ENCODE measurements around the gene KIAA1755.

DNA sequence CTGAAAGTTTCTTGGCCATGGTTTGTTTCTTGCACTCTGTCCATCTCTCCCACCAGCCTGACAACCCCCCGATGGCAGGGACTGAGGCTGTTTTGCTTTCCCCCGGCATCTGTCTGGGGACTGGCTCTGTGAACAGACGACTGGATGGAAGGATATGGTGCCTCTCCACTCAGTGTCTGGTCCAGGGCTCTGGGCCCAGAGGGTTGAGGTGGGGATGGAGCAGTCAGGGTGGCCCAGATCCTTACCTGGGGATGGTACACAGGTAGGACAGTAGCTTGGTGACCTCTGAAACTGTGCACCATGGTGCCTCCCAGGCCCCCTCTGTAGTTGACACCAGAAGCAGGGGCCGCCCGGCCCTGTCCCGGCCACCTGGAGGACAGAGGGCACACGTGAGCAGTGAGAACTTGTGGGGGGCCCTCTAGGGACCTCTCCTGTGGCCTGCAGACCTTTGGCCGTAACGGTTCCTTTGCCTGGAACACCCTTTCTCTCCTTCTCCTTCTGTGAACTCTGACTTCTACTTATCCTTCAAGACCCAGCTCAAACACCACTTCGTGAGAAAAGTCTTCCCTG is 29.5 kb downstream of the KIAA1755 start:
- no peak for TF ChIP-seq CTCF (IDR thresholded peaks at IDR 0.05)
- TF ChIP-seq POLR2A (IDR thresholded peaks at IDR 0.05), result no peak
- no peak for TF ChIP-seq POLR2AphosphoS5 (IDR thresholded peaks at IDR 0.05)

Data from breast epithelium (tissue), 3 donors.